A204.1 (cell line): ENCODE measurements around the gene SNX24.
"Not testable (repeated sequence)": the region's sequence is repeated elsewhere in the genome, so short reads cannot be mapped to it uniquely, and the experiment has no call there.

ENCODE experiments used
- FAIRE-seq: peaks from 2 replicates; lab custom pipeline; 2012; peaks lifted over from hg19 to GRCh38; lab: Jason Lieb, UNC

Gene SNX24

GRCh38 chr5:122871661-122872060 is 26.2 kb downstream of the SNX24 start:
- FAIRE-seq: no peak

- FAIRE-seq: no peak
These were observed 28.9 kb downstream of the SNX24 start for GRCh38 chr5:122874179-122874875.

- no peak for FAIRE-seq
These were observed 32.1 kb downstream of the SNX24 start for GRCh38 chr5:122877518-122877917.

GRCh38 chr5:122879076-122879475 is 33.7 kb downstream of the SNX24 start:
- FAIRE-seq: no peak

GRCh38 chr5:122880170-122880689 is 34.8 kb downstream of the SNX24 start:
- no peak for FAIRE-seq

- no peak for FAIRE-seq
These were observed 35.3 kb downstream of the SNX24 start for GRCh38 chr5:122880749-122881148.

- FAIRE-seq: no peak
These were observed 37.4 kb downstream of the SNX24 start for GRCh38 chr5:122882831-122883230.

- FAIRE-seq: no peak
These were observed 39.7 kb downstream of the SNX24 start for GRCh38 chr5:122885045-122885517.

GRCh38 chr5:122885891-122886290 is 40.5 kb downstream of the SNX24 start:
- no peak for FAIRE-seq

GRCh38 chr5:122895141-122895540 is 49.7 kb downstream of the SNX24 start:
- no peak for FAIRE-seq

GRCh38 chr5:122896598-122897282 is 51.3 kb downstream of the SNX24 start:
- FAIRE-seq: peak; percentile 95

- FAIRE-seq: no peak
These were observed 51.8 kb downstream of the SNX24 start for GRCh38 chr5:122897283-122897602.

GRCh38 chr5:122901346-122901745 is 55.9 kb downstream of the SNX24 start:
- FAIRE-seq: no peak

GRCh38 chr5:122902263-122902662 is 56.9 kb downstream of the SNX24 start:
- FAIRE-seq: no peak

GRCh38 chr5:122906768-122907167 is 61.4 kb downstream of the SNX24 start:
- no peak for FAIRE-seq

GRCh38 chr5:122907276-122907675 is 61.9 kb downstream of the SNX24 start:
- FAIRE-seq: no peak

GRCh38 chr5:122908108-122908507 is 62.7 kb downstream of the SNX24 start:
- FAIRE-seq: no peak

GRCh38 chr5:122908662-122909061 is 63.2 kb downstream of the SNX24 start:
- no peak for FAIRE-seq

GRCh38 chr5:122909470-122910100 is 64.2 kb downstream of the SNX24 start:
- FAIRE-seq: no peak

GRCh38 chr5:122913436-122913835 is 68.0 kb downstream of the SNX24 start:
- FAIRE-seq: not testable (repeated sequence)

- no peak for FAIRE-seq
These were observed 70.5 kb downstream of the SNX24 start for GRCh38 chr5:122915717-122916461.

GRCh38 chr5:122916490-122916889 is 71.1 kb downstream of the SNX24 start:
- no peak for FAIRE-seq

GRCh38 chr5:122919969-122920368 is 74.6 kb downstream of the SNX24 start:
- no peak for FAIRE-seq
